Measurements from ENCODE around the gene STK32B. TPM values are rescaled to one million over a fixed set of nuclear protein-coding genes. Genes with fewer than 3 reads are reported as not detected.

Gene STK32B
- total and polyA plus RNA-seq, 2 donors (not counting 3 experiments of a cell fraction or from before 2014, with no cell fraction given) = 5.6 to 7.8 TPM

- no peak overlapping the region for H2AFZ ChIP-seq (ENCODE audit: low read depth, low read length)
- H3K36me3 ChIP-seq (ENCODE audit: control insufficient read depth in 2 of 2, extremely low read depth in 1 of 2, insufficient read depth in 2 of 2, low read length in 2 of 2) = no peaks in the 10 kb centered on the region
- ChIA-PET POLR2A (no interaction called here), CTCF (interaction anchor here (0.9 to 1.4 kb wide), 2 partner anchors 12 to 36 kb away, joined by 3 to 6 read pairs; no protein-coding TSS in a partner anchor)
- intact Hi-C loops (cut with micrococcal nuclease) = loop anchor here (5.0 kb wide), 1 partner anchor 343 kb away; no protein-coding TSS in a partner anchor
- H4K20me1 ChIP-seq (replicated peaks; ENCODE audit: control insufficient read depth, extremely low read depth, insufficient read depth, low read length) = no peaks in the 10 kb centered on the region
- dilution Hi-C loops (cut with MboI; ENCODE audit: extremely low pct_ligation_motif_present, low sequenced_read_pairs) = no loop called here
- H3K4me2 ChIP-seq (ENCODE audit: insufficient read depth, low read length) = no peak overlapping the region
- H3K4me1 ChIP-seq (ENCODE audit: control insufficient read depth, extremely low read depth, insufficient read depth, low read length) = peaks cover 12% of the 10 kb centered on the region
- no peak for TF ChIP-seq CTCF (IDR thresholded peaks at IDR 0.05; ENCODE audit: extremely low read depth in 1 of 2, insufficient read depth in 1 of 2, low read depth in 1 of 2, low read length in 2 of 2)
- no peak for TF ChIP-seq MYC (IDR thresholded peaks at IDR 0.05; ENCODE audit: low read depth, low read length)
- TF ChIP-seq MAX (IDR thresholded peaks at IDR 0.05; ENCODE audit: insufficient read depth, insufficient read length) = no peak
- TF ChIP-seq EZH2 (IDR thresholded peaks at IDR 0.05; ENCODE audit: borderline replicate concordance, low read depth, low read length, severe bottlenecking) = no peak
- no peak for TF ChIP-seq GATA2 (IDR thresholded peaks at IDR 0.05; ENCODE audit: insufficient read depth, insufficient read length, low read depth, low read length)
- TF ChIP-seq POLR2A (IDR thresholded peaks at IDR 0.05; ENCODE audit: low read depth, low read length) = no peak
- no peak for TF ChIP-seq FOS (IDR thresholded peaks at IDR 0.05; ENCODE audit: borderline replicate concordance, insufficient read depth, low read length)
- TF ChIP-seq POLR2AphosphoS5 (IDR thresholded peaks at IDR 0.05; ENCODE audit: insufficient read depth, low read depth, low read length) = no peak
- TF ChIP-seq JUN (IDR thresholded peaks at IDR 0.05; ENCODE audit: borderline replicate concordance, insufficient read depth, insufficient read length, low read depth) = no peak
- H3K27me3 ChIP-seq (ENCODE audit: control insufficient read depth in 2 of 2, insufficient read depth in 2 of 2, low read length in 2 of 2) = no peaks in the 10 kb centered on the region
- FAIRE-seq = no peak
- no peaks in the 10 kb centered on the region for H3K9me1 ChIP-seq (replicated peaks; ENCODE audit: control insufficient read depth, extremely low read depth, insufficient read depth, low read length)
- BruUV-seq (replicated peaks) = no TSS peak
- H3K4me3 ChIP-seq (replicated peaks in 1 of 3; ENCODE audit: insufficient read depth in 1 of 3, low read depth in 1 of 3, low read length in 3 of 3) = no peak overlapping the region
- no peak for DNase-seq (ENCODE audit: low read depth, low spot score)
- no peak overlapping the region for H3K9ac ChIP-seq (replicated peaks; ENCODE audit: extremely low read depth, insufficient read depth, low read length)
- H3K79me2 ChIP-seq (ENCODE audit: control insufficient read depth, insufficient read depth, low read length) = no peaks in the 10 kb centered on the region
- H3K9me3 ChIP-seq (replicated peaks; ENCODE audit: control insufficient read depth, insufficient read depth, low read length) = no peaks in the 10 kb centered on the region
- H3K27ac ChIP-seq (ENCODE audit: insufficient read depth, low read depth, low read length) = no peak overlapping the region
Observed at GRCh38 chr4:5054532-5054931, 3.3 kb downstream of the STK32B start.

Data from endothelial cell of umbilical vein (primary cell).